CD4-positive, CD25-positive, alpha-beta regulatory T cell (primary cell): ENCODE data around the gene JUN. TPM values are rescaled to one million over a fixed set of nuclear protein-coding genes. Genes with fewer than 3 reads are reported as not detected.

Source experiments
- ATAC-seq, 2 donors: fragments of 150-1000 bp; cut with Tn5 transposase; one replicate each; pipeline ENCODE4 v1.10.0; 2021; ENCODE audit warnings: low read depth in 2 of 2, moderate number of reproducible peaks in 2 of 2, moderate library complexity in 1 of 2
- DNase-seq, 3 donors: peaks; one replicate each; pipeline versions ENCODE4 v3.0.0 to v3.0.0-alpha.2; 2012 to 2022; ENCODE audit warnings: mixed read lengths in 1 of 3
- H3K27ac ChIP-seq: one replicate; pipeline ENCODE4 v1.7.0; 2013; ENCODE audit warnings: mild to moderate bottlenecking, low read length; ENCODE audit not compliant: insufficient read depth, poor library complexity, severe bottlenecking
- H3K27me3 ChIP-seq: one replicate; pipeline ENCODE4 v1.7.0; 2013; ENCODE audit warnings: low read length; ENCODE audit not compliant: control insufficient read depth, insufficient read depth
- H3K36me3 ChIP-seq: one replicate; pipeline ENCODE4 v1.7.0; 2013; ENCODE audit warnings: mild to moderate bottlenecking, low read length, moderate library complexity; ENCODE audit not compliant: control insufficient read depth, insufficient read depth
- H3K4me1 ChIP-seq: 2 replicates; pipeline ENCODE4 v1.7.0; 2013; ENCODE audit warnings: mild to moderate bottlenecking, low read length; ENCODE audit not compliant: insufficient read depth, control insufficient read depth, poor library complexity, severe bottlenecking
- H3K4me3 ChIP-seq: one replicate; pipeline ENCODE4 v1.7.0; 2013; ENCODE audit warnings: low read depth, mild to moderate bottlenecking, low read length, moderate library complexity
- H3K9me3 ChIP-seq, 2 experiments: 1 replicate in 1 of 2; 2 replicates in 1 of 2; pipeline ENCODE4 v1.7.0; 2013; ENCODE audit warnings: low read length in 2 of 2, mild to moderate bottlenecking in 1 of 2, moderate library complexity in 1 of 2; ENCODE audit not compliant: control insufficient read depth in 2 of 2
- H3K27ac Mint-ChIP-seq, 3 donors: one replicate each; pipeline ENCODE4 v1.8.0; 2020 to 2022; ENCODE audit warnings: mild to moderate bottlenecking in 3 of 3, mixed read lengths in 3 of 3, moderate library complexity in 2 of 3
- H3K27me3 Mint-ChIP-seq: one replicate; pipeline ENCODE4 v1.8.0; 2022; ENCODE audit warnings: mild to moderate bottlenecking, mixed read lengths
- H3K36me3 Mint-ChIP-seq: one replicate; pipeline ENCODE4 v1.8.0; 2020; ENCODE audit warnings: mixed read lengths
- H3K4me1 Mint-ChIP-seq, 4 donors: one replicate each; pipeline ENCODE4 v1.8.0; 2020 to 2022; ENCODE audit warnings: mixed read lengths in 4 of 4, mild to moderate bottlenecking in 1 of 4
- H3K4me3 Mint-ChIP-seq, 4 donors: one replicate each; pipeline ENCODE4 v1.8.0; 2020 to 2022; ENCODE audit warnings: mild to moderate bottlenecking in 4 of 4, mixed read lengths in 4 of 4, moderate library complexity in 3 of 4
- H3K9me3 Mint-ChIP-seq, 7 donors: one replicate each; pipeline ENCODE4 v1.8.0; 2020 to 2022; ENCODE audit warnings: mixed read lengths in 7 of 7, mild to moderate bottlenecking in 3 of 7, moderate library complexity in 2 of 7
- polyA plus RNA-seq, 4 donors: library from polyadenylated mRNA; unstranded; fragments of 300-500 nt; fragmentation: Illumina TruSeq; gene quantifications; one replicate each; pipeline ENCODE4 v1.2.3, GENCODE V29; 2021
- total RNA-seq: library from RNA; stranded (reverse); gene quantifications from one replicate; pipeline ENCODE4 v1.2.3, GENCODE V29; 2022

The JUN gene
- total and polyA plus RNA-seq, 5 donors from 2014 or later, result 41.3 to 1,538 (median 52.2) TPM

GRCh38 chr1:58821309-58821708, 37.5 kb upstream of the JUN start:
- H3K27ac Mint-ChIP-seq, result no peak overlapping the region
- peaks cover 0 to 4% of the 10 kb centered on the region in 2 experiments for H3K9me3 ChIP-seq
- no peak overlapping the region for H3K4me3 ChIP-seq
- H3K27me3 ChIP-seq, result no peaks in the 10 kb centered on the region
- DNase-seq (no peak), ATAC-seq (no peak)
- H3K27ac ChIP-seq, result no peak overlapping the region
- H3K36me3 Mint-ChIP-seq, result peaks cover 3% of the 10 kb centered on the region
- H3K4me3 Mint-ChIP-seq, result no peak overlapping the region
- peaks cover 3 to 10% (median 5%) of the 10 kb centered on the region in 4 donors for H3K4me1 Mint-ChIP-seq
- peaks cover 7% of the 10 kb centered on the region for H3K4me1 ChIP-seq
- no peaks in the 10 kb centered on the region for H3K36me3 ChIP-seq
- H3K27me3 Mint-ChIP-seq, result peaks cover 12% of the 10 kb centered on the region
- H3K9me3 Mint-ChIP-seq, result peaks cover 0 to 2% (median 0%) of the 10 kb centered on the region in 7 donors

- Mint-ChIP-seq H3K4me3 (peak overlapping the region in 1 of 4 donors; percentile 78), H3K27me3 (peaks cover 12% of the 10 kb centered on the region), H3K4me1 (peaks cover 3 to 27% (median 12%) of the 10 kb centered on the region in 4 donors), H3K9me3 (peaks cover 0 to 2% (median 0%) of the 10 kb centered on the region in 7 donors), H3K36me3 (peaks cover 3% of the 10 kb centered on the region), H3K27ac (no peak overlapping the region)
- Histone ChIP-seq H3K27me3 (no peaks in the 10 kb centered on the region), H3K27ac (no peak overlapping the region), H3K36me3 (no peaks in the 10 kb centered on the region), H3K4me1 (peaks cover 26% of the 10 kb centered on the region), H3K4me3 (no peak overlapping the region), H3K9me3 (no peaks in the 10 kb centered on the region)
- ATAC-seq, result no peak
- DNase-seq, result no peak
These were observed 35.1 kb upstream of the JUN start for GRCh38 chr1:58818976-58819375.

DNA sequence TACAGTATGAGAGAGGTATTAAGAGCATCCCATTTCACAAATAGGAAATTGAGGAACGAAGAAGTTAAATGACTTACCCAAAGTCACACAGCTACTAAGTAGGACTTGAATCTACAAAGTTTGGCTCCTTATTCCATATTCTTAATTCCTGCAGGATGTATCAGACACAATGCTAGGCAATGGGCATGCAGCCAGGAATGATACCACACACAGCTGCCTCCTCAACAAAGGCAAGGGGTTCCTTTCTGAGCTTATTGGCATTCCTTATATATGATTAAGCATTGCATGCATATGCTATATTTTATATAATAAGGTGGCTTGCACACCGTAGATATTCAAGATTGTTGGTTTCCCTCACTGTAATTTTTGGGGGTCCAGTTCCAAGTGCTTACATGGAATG, 34.2 kb upstream of the JUN start:
- H3K4me1 ChIP-seq, result peaks cover 35% of the 10 kb centered on the region
- H3K27ac ChIP-seq, result no peak overlapping the region
- no peak overlapping the region for H3K4me3 ChIP-seq
- peaks cover 3% of the 10 kb centered on the region for H3K36me3 Mint-ChIP-seq
- DNase-seq (no peak), ATAC-seq (no peak)
- peaks cover 8% of the 10 kb centered on the region for H3K27me3 Mint-ChIP-seq
- no peaks in the 10 kb centered on the region for H3K9me3 ChIP-seq
- no peaks in the 10 kb centered on the region for H3K27me3 ChIP-seq
- peak overlapping the region in 1 of 4 donors; percentile 18 for H3K4me3 Mint-ChIP-seq
- peaks cover 6 to 36% (median 19%) of the 10 kb centered on the region in 4 donors for H3K4me1 Mint-ChIP-seq
- H3K27ac Mint-ChIP-seq, result no peak overlapping the region
- H3K36me3 ChIP-seq, result no peaks in the 10 kb centered on the region
- H3K9me3 Mint-ChIP-seq, result peaks cover 0 to 2% (median 0%) of the 10 kb centered on the region in 7 donors

DNA sequence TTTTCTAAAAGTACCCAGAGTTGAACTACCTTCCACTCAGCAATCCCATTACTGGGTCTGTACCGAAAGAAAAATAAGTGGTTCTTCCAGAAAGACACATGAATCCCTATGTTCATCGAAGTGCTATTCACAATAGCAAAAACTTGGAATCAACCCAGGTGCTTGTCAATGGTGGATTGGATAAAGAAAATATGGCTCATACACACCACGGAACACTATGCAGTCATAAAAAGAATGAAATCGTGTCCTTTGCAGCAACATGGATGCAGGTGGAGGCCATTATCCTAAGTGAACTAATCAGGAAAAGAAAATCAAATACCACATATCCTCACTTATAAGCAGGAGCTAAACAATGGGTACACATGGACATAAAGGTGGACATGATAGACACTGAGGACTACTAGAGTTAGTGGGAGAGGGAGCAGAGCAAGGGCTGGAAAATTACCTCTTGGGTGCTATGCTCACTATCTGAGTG, 32.9 kb upstream of the JUN start:
- H3K4me1 ChIP-seq, result peaks cover 43% of the 10 kb centered on the region

DNA sequence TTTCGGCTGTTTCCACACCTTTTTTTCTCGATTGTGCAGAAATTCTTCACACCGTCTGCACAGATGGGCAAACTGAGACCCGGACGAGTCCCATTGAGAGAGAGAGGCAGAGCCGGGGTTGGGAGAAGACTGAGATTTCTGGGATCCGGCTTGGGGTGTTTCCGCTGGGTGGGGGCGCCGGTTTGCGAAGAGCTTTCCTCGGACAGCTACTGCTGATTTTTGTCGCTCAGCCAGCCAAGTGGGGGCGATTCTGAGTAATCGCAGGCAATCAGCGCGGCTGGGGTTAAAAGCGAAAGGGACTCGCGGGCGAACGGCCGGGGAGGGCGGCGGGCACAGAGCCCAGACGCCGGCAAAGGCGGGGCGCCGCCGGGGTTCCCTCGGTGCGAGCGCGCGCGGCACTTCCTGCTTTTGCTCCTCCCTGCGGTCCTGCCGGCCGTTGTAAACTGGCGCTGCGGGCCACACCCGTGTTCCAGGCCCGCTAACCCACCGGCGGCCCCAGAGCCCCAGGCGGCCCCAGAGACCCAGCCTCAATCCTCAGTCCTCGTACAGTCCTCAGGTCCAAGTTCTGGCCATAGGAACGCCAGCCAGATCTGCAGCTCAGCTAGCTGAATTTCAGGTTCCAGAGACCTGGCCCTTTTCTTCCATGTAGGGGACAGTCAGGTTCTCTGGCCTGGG, 32.4 kb upstream of the JUN start:
- no peaks in the 10 kb centered on the region for H3K27me3 ChIP-seq
- Mint-ChIP-seq H3K9me3 (peaks cover 0 to 2% (median 0%) of the 10 kb centered on the region in 7 donors), H3K27ac (peak overlapping the region; percentile 87 to 97 (median 91)), H3K4me3 (peak overlapping the region; percentile 90 to 96 (median 93)), H3K27me3 (peaks cover 8% of the 10 kb centered on the region), H3K36me3 (no peaks in the 10 kb centered on the region), H3K4me1 (peaks cover 20 to 51% (median 28%) of the 10 kb centered on the region in 4 donors)
- H3K4me3 ChIP-seq, result peak overlapping the region; percentile 90
- DNase-seq, result peak; percentile 70 to 89 (median 73)
- peak; percentile 90 for ATAC-seq
- H3K4me1 ChIP-seq, result peaks cover 43% of the 10 kb centered on the region
- H3K9me3 ChIP-seq, result no peaks in the 10 kb centered on the region
- peak overlapping the region; percentile 68 for H3K27ac ChIP-seq
- H3K36me3 ChIP-seq, result no peaks in the 10 kb centered on the region

More for the DNA sequence above, 32.9 kb upstream of the JUN start:
- ATAC-seq, result no peak
- Mint-ChIP-seq H3K36me3 (peaks cover under 1% of the 10 kb centered on the region), H3K4me3 (peak overlapping the region; percentile 90 to 96 (median 93)), H3K4me1 (peaks cover 19 to 45% (median 28%) of the 10 kb centered on the region in 4 donors), H3K27me3 (peaks cover 8% of the 10 kb centered on the region), H3K9me3 (peaks cover 0 to 2% (median 0%) of the 10 kb centered on the region in 7 donors), H3K27ac (peak overlapping the region; percentile 87 to 97 (median 91))
- Histone ChIP-seq H3K27me3 (no peaks in the 10 kb centered on the region), H3K4me3 (peak overlapping the region; percentile 74), H3K27ac (peak overlapping the region; percentile 68), H3K9me3 (no peaks in the 10 kb centered on the region), H3K36me3 (no peaks in the 10 kb centered on the region)
- no peak for DNase-seq

DNA sequence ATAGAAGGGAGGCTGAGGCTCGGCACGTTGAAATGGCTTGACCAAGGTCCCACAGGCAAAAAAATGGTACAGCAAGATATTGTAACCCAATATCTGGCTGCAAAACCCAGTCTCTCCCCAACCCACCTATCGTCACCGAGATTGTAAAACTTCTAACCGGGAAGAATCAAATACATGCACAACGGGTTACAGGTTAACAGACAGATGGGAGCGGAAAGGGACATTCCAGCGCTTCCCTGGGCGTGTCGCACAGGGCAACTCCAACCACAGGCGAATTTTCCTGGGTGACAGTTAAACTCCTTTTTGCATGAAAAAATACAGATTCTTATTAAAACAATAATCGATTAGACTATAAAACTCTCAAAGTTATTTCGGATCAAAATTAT, 31.8 kb upstream of the JUN start:
- Histone ChIP-seq H3K27ac (peak overlapping the region; percentile 68), H3K27me3 (no peaks in the 10 kb centered on the region), H3K4me1 (peaks cover 43% of the 10 kb centered on the region), H3K4me3 (peak overlapping the region; percentile 90), H3K9me3 (no peaks in the 10 kb centered on the region), H3K36me3 (no peaks in the 10 kb centered on the region)
- peaks cover 0 to 2% (median 0%) of the 10 kb centered on the region in 7 donors for H3K9me3 Mint-ChIP-seq
- H3K36me3 Mint-ChIP-seq, result no peaks in the 10 kb centered on the region
- H3K27me3 Mint-ChIP-seq, result peaks cover 8% of the 10 kb centered on the region
- H3K27ac Mint-ChIP-seq, result peak overlapping the region; percentile 87 to 97 (median 91)
- peak overlapping the region; percentile 90 to 96 (median 93) for H3K4me3 Mint-ChIP-seq
- ATAC-seq (no peak), DNase-seq (peak in 1 of 3 donors; percentile 21)
- H3K4me1 Mint-ChIP-seq, result peaks cover 20 to 51% (median 28%) of the 10 kb centered on the region in 4 donors

DNA sequence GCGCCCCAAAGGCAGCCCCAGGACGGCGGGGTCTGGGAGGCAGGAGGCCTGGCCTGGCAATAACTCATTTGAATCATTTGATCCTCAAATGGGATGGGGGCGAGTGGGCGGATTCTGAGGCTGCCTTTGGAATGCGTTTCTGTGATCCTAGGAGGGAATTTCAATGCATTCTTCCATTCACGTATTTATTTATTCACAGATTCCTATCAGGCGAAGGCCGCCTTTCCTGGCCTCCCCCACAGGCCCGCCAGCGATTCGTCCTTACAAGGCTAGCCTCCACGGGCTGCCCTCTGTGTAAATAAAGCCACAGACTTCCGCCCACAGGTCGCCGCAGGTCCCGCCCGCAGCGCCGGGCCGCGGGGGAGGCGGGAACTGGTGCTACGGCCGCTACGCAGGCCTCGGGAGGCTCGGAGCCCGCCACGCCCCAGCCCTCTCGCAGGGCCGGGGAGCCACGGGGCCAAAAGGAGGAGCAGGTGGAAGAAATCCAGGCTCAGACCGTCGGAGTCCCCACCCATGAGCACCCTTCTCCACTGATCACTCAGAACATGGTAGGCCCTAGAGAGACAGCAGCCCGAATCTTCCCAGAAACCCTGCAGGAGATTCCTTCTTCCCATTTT, 31.3 kb upstream of the JUN start:
- peak overlapping the region; percentile 87 to 97 (median 91) for H3K27ac Mint-ChIP-seq
- Histone ChIP-seq H3K4me1 (peaks cover 43% of the 10 kb centered on the region), H3K4me3 (peak overlapping the region; percentile 90), H3K9me3 (no peaks in the 10 kb centered on the region), H3K27ac (peak overlapping the region; percentile 68), H3K27me3 (no peaks in the 10 kb centered on the region), H3K36me3 (no peaks in the 10 kb centered on the region)
- peak overlapping the region; percentile 90 to 96 (median 93) for H3K4me3 Mint-ChIP-seq
- H3K27me3 Mint-ChIP-seq, result peaks cover 4% of the 10 kb centered on the region
- peak; percentile 9 to 20 for ATAC-seq
- H3K4me1 Mint-ChIP-seq, result peaks cover 20 to 51% (median 28%) of the 10 kb centered on the region in 4 donors
- no peaks in the 10 kb centered on the region for H3K36me3 Mint-ChIP-seq
- peaks cover 0 to 2% (median 0%) of the 10 kb centered on the region in 7 donors for H3K9me3 Mint-ChIP-seq
- peak; percentile 15 to 59 (median 44) for DNase-seq
